Tibial nerve (tissue), 4 donors: ENCODE measurements around the gene ASTN2. TPM values are rescaled to one million over a fixed set of nuclear protein-coding genes. Genes with fewer than 3 reads are reported as not detected.

ENCODE experiments used
- DNase-seq, 2 donors: peaks; one replicate each; pipeline ENCODE4 v3.0.0-alpha.2; 2019; ENCODE audit warnings: low spot score in 2 of 2
- H3K27ac ChIP-seq, 4 donors: fragments of 200-600 bp; sonication (generic) in 3 of 4; one replicate each; pipeline ENCODE4 v1.5.1; 2017 to 2019; ENCODE audit warnings: mild to moderate bottlenecking in 1 of 4
- H3K27me3 ChIP-seq, 2 donors: fragments of 200-600 bp; sonication (generic) in 1 of 2; one replicate each; pipeline versions ENCODE4 v1.5.1 to v1.6.0; 2017 to 2019
- H3K36me3 ChIP-seq, 3 donors: fragments of 200-600 bp; sonication (generic); one replicate each; pipeline ENCODE4 v1.5.1; 2018 to 2019
- H3K4me1 ChIP-seq, 4 donors: fragments of 200-600 bp; sonication (generic) in 3 of 4; one replicate each; pipeline ENCODE4 v1.5.1; 2017 to 2019
- H3K4me3 ChIP-seq, 4 donors: fragments of 200-600 bp; sonication (generic) in 3 of 4; one replicate each; pipeline ENCODE4 v1.5.1; 2017 to 2019; ENCODE audit warnings: mild to moderate bottlenecking in 1 of 4, moderate library complexity in 1 of 4
- H3K9me3 ChIP-seq, 4 donors: fragments of 200-600 bp; sonication (generic) in 3 of 4; one replicate each; pipeline ENCODE4 v1.5.1; 2017 to 2019
- CTCF ChIP-seq, 5 experiments: fragments of 200-600 bp in 3 of 5; fragments of 450-650 bp in 2 of 5; sonication (generic) in 3 of 5; IDR thresholded peaks; one replicate each; pipeline ENCODE4 v1.5.1; 2016 to 2019; ENCODE audit warnings: antibody characterized with exemption in 5 of 5, mild to moderate bottlenecking in 3 of 5, moderate library complexity in 2 of 5
- EP300 ChIP-seq, 2 donors: sonication (generic); formaldehyde crosslinking; IDR thresholded peaks; one replicate each; pipeline ENCODE4 v1.6.1; 2017; ENCODE audit warnings: antibody characterized with exemption in 2 of 2, mild to moderate bottlenecking in 1 of 2
- POLR2A ChIP-seq, 2 donors: fragments of 450-650 bp; IDR thresholded peaks; one replicate each; pipeline ENCODE4 v1.6.1; 2017; ENCODE audit warnings: antibody characterized with exemption in 2 of 2, mild to moderate bottlenecking in 2 of 2, moderate library complexity in 2 of 2
- WGBS, 2 donors: methylation state at CpG; one replicate each; pipeline ENCODE4 v1.1.5; 2018; 5-methylcytosine and 5-hydroxymethylcytosine counted together
- total RNA-seq, 4 donors: library from RNA; depleted of rRNA; stranded (reverse); fragments of >200 nt; gene quantifications; one replicate each; pipeline ENCODE4 v1.1.0, GENCODE V29; 2016

Gene ASTN2
- total RNA-seq, 4 donors from 2014 or later: 9.0 to 14.9 (median 12.3) TPM

GRCh38 chr9:116741742-116742141 lies 673.1 kb downstream of the ASTN2 start:
- Histone ChIP-seq H3K27me3 (no peaks in the 10 kb centered on the region), H3K36me3 (no peaks in the 10 kb centered on the region), H3K9me3 (no peaks in the 10 kb centered on the region), H3K27ac (no peak overlapping the region), H3K4me1 (no peaks in the 10 kb centered on the region), H3K4me3 (no peak overlapping the region)
- no peak for DNase-seq
- 76 to 84% methylated on average over 2 of the region's 2 CpGs for WGBS, 2 donors
- TF ChIP-seq EP300 (IDR thresholded peaks at IDR 0.05) (no peak), POLR2A (IDR thresholded peaks at IDR 0.05) (no peak), CTCF (IDR thresholded peaks at IDR 0.05) (no peak)

GRCh38 chr9:116741086-116741740 lies 673.6 kb downstream of the ASTN2 start:
- H3K4me1 ChIP-seq: no peaks in the 10 kb centered on the region
- H3K36me3 ChIP-seq: no peaks in the 10 kb centered on the region
- TF ChIP-seq POLR2A (IDR thresholded peaks at IDR 0.05) (no peak), CTCF (IDR thresholded peaks at IDR 0.05) (no peak), EP300 (IDR thresholded peaks at IDR 0.05) (no peak)
- H3K4me3 ChIP-seq: no peak overlapping the region
- WGBS, 2 donors: 71 to 73% methylated on average over 3 of the region's 3 CpGs
- no peaks in the 10 kb centered on the region for H3K9me3 ChIP-seq
- H3K27me3 ChIP-seq: no peaks in the 10 kb centered on the region
- DNase-seq: no peak
- H3K27ac ChIP-seq: no peak overlapping the region

- no peak overlapping the region for H3K27ac ChIP-seq
- peak; percentile 58 to 62 for DNase-seq
- H3K27me3 ChIP-seq: no peaks in the 10 kb centered on the region
- no peaks in the 10 kb centered on the region for H3K36me3 ChIP-seq
- no peak for TF ChIP-seq POLR2A (IDR thresholded peaks at IDR 0.05)
- no peak for TF ChIP-seq EP300 (IDR thresholded peaks at IDR 0.05)
- TF ChIP-seq CTCF (IDR thresholded peaks at IDR 0.05): peak; percentile 61 to 70 (median 64)
- H3K9me3 ChIP-seq: no peaks in the 10 kb centered on the region
- H3K4me3 ChIP-seq: no peak overlapping the region
- 18% methylated on average over 16 of the region's 16 CpGs for WGBS, 2 donors
- no peaks in the 10 kb centered on the region for H3K4me1 ChIP-seq
Observed at GRCh38 chr9:116737152-116737546, 677.7 kb downstream of the ASTN2 start.

- no peaks in the 10 kb centered on the region for H3K27me3 ChIP-seq
- no peaks in the 10 kb centered on the region for H3K4me1 ChIP-seq
- no peaks in the 10 kb centered on the region for H3K36me3 ChIP-seq
- no peaks in the 10 kb centered on the region for H3K9me3 ChIP-seq
- H3K4me3 ChIP-seq: no peak overlapping the region
- WGBS, 2 donors: 59 to 62% methylated on average over 8 of the region's 8 CpGs
- no peak overlapping the region for H3K27ac ChIP-seq
- no peak for DNase-seq
- TF ChIP-seq EP300 (IDR thresholded peaks at IDR 0.05) (no peak), POLR2A (IDR thresholded peaks at IDR 0.05) (no peak), CTCF (IDR thresholded peaks at IDR 0.05) (no peak)
Observed at GRCh38 chr9:116736399-116737151, 678.3 kb downstream of the ASTN2 start.

GRCh38 chr9:116733010-116733641 lies 681.7 kb downstream of the ASTN2 start:
- WGBS, 2 donors: 56 to 80% methylated on average over 4 to 9 of the region's 9 CpGs
- Histone ChIP-seq H3K36me3 (no peaks in the 10 kb centered on the region), H3K27me3 (no peaks in the 10 kb centered on the region), H3K27ac (no peak overlapping the region), H3K4me3 (no peak overlapping the region), H3K4me1 (no peaks in the 10 kb centered on the region), H3K9me3 (no peaks in the 10 kb centered on the region)
- no peak for DNase-seq
- TF ChIP-seq POLR2A (IDR thresholded peaks at IDR 0.05): no peak
- no peak for TF ChIP-seq CTCF (IDR thresholded peaks at IDR 0.05)
- TF ChIP-seq EP300 (IDR thresholded peaks at IDR 0.05): no peak
